GM19043 (cell line): ENCODE results near the gene CNTF.
A peak's percentile ranks its signal among the peaks of the same experiment; 100 is the strongest.

Experiments
- ATAC-seq: cut with Tn5 transposase; IDR thresholded peaks from one replicate; pipeline ENCODE4 v1.9.1; 2021; ENCODE audit warnings: low read depth; ENCODE audit not compliant: unreplicated experiment

Gene CNTF

GRCh38 chr11:58641803-58642581 lies 19.5 kb downstream of the CNTF start:
- no peak for ATAC-seq

GRCh38 chr11:58645854-58646253 lies 23.4 kb downstream of the CNTF start:
- no peak for ATAC-seq

- ATAC-seq = peak; percentile 82
Measured at GRCh38 chr11:58647141-58647699, 24.8 kb downstream of the CNTF start.

- ATAC-seq = no peak
Measured at GRCh38 chr11:58647866-58648265, 25.4 kb downstream of the CNTF start.

- ATAC-seq = no peak
Measured at GRCh38 chr11:58649623-58650022, 27.2 kb downstream of the CNTF start.

GRCh38 chr11:58650496-58650895 lies 28.0 kb downstream of the CNTF start:
- no peak for ATAC-seq

- no peak for ATAC-seq
Measured at GRCh38 chr11:58652726-58653280, 30.3 kb downstream of the CNTF start.

GRCh38 chr11:58654079-58654907 lies 31.8 kb downstream of the CNTF start:
- peak; percentile 88 for ATAC-seq

GRCh38 chr11:58654908-58655296 lies 32.4 kb downstream of the CNTF start:
- no peak for ATAC-seq

- ATAC-seq = no peak
Measured at GRCh38 chr11:58656348-58656747, 33.9 kb downstream of the CNTF start.

GRCh38 chr11:58658623-58659022 lies 36.2 kb downstream of the CNTF start:
- ATAC-seq = no peak

- ATAC-seq = no peak
Measured at GRCh38 chr11:58659404-58659803, 36.9 kb downstream of the CNTF start.

- no peak for ATAC-seq
Measured at GRCh38 chr11:58659910-58660570, 37.6 kb downstream of the CNTF start.

- no peak for ATAC-seq
Measured at GRCh38 chr11:58671983-58672633, 49.6 kb downstream of the CNTF start.

GRCh38 chr11:58674609-58675008 lies 52.1 kb downstream of the CNTF start:
- ATAC-seq = no peak
